ENCODE results near the gene MACROD2.

The MACROD2 gene

GRCh38 chr20:14744723-14745122 lies 749.4 kb downstream of the MACROD2 start:
- H3K27ac ChIP-seq: no peak overlapping the region
- TF ChIP-seq CTCF (conservative IDR thresholded peaks at IDR 0.05) (no peak), ZFX (IDR thresholded peaks at IDR 0.05) (no peak)

GRCh38 chr20:14745830-14746229 lies 750.5 kb downstream of the MACROD2 start:
- no peak overlapping the region for H3K27ac ChIP-seq
- TF ChIP-seq ZFX (IDR thresholded peaks at IDR 0.05) (no peak), CTCF (conservative IDR thresholded peaks at IDR 0.05) (no peak)

- TF ChIP-seq CTCF (conservative IDR thresholded peaks at IDR 0.05) (no peak), ZFX (IDR thresholded peaks at IDR 0.05) (no peak)
- H3K27ac ChIP-seq: no peak overlapping the region
Measured at GRCh38 chr20:14751191-14751590, 755.9 kb downstream of the MACROD2 start.

- TF ChIP-seq ZFX (IDR thresholded peaks at IDR 0.05): no peak
- no peak for TF ChIP-seq CTCF (conservative IDR thresholded peaks at IDR 0.05)
- H3K27ac ChIP-seq: no peak overlapping the region
Measured at GRCh38 chr20:14757728-14758127, 762.4 kb downstream of the MACROD2 start.

- TF ChIP-seq CTCF (conservative IDR thresholded peaks at IDR 0.05) (no peak), ZFX (IDR thresholded peaks at IDR 0.05) (no peak)
- no peak overlapping the region for H3K27ac ChIP-seq
Measured at GRCh38 chr20:14758356-14758755, 763.0 kb downstream of the MACROD2 start.

GRCh38 chr20:14759979-14760378 lies 764.7 kb downstream of the MACROD2 start:
- TF ChIP-seq CTCF (conservative IDR thresholded peaks at IDR 0.05) (no peak), ZFX (IDR thresholded peaks at IDR 0.05) (no peak)
- H3K27ac ChIP-seq: no peak overlapping the region

- TF ChIP-seq ZFX (IDR thresholded peaks at IDR 0.05): no peak
- H3K27ac ChIP-seq: no peak overlapping the region
Measured at GRCh38 chr20:14761903-14762302, 766.6 kb downstream of the MACROD2 start.

- TF ChIP-seq ZFX (IDR thresholded peaks at IDR 0.05) (no peak), CTCF (conservative IDR thresholded peaks at IDR 0.05) (no peak)
Measured at GRCh38 chr20:14764511-14765369, 769.4 kb downstream of the MACROD2 start.

More at GRCh38 chr20:14764511-14765369, 769.4 kb downstream of the MACROD2 start:
- H3K27ac ChIP-seq: peak overlapping the region; percentile 50; the same call in 1 of the 2 replicates
